Measurements from ENCODE around the gene ORM2. TPM values are rescaled to one million over a fixed set of nuclear protein-coding genes. Genes with fewer than 3 reads are reported as not detected.
A peak's percentile ranks its signal among the peaks of the same experiment; 100 is the strongest.

ORM2 gene
- total and polyA plus RNA-seq, 2 of the 8 experiments (the other 6 are each of a cell fraction or from before 2014, with no cell fraction given), result 1.3 TPM; not detected in 1

GRCh38 chr9:114370251-114370967 is 40.7 kb downstream of the ORM2 start:
- H3K18ac ChIP-seq (ENCODE audit: extremely low read depth, low read length), result peak overlapping the region; percentile 97
- peak overlapping the region; percentile 75; the same call in 1 of the 2 replicates for H3K27ac ChIP-seq (ENCODE audit: low read depth, low read length)
- no peaks in the 10 kb centered on the region for H3K9me3 ChIP-seq (ENCODE audit: insufficient read depth in 2 of 2, low read depth in 1 of 2, low read length in 1 of 2)
- H2BK5ac ChIP-seq (ENCODE audit: low read depth, low read length), result peak overlapping the region; percentile 99; the same call in 1 of the 2 replicates
- no peak overlapping the region for H2AFZ ChIP-seq (ENCODE audit: low read length)
- H3K23me2 ChIP-seq (ENCODE audit: low read depth, low read length), result peaks cover 11% of the 10 kb centered on the region; the same call in 1 of the 2 replicates
- no peaks in the 10 kb centered on the region for H3K79me2 ChIP-seq (ENCODE audit: control insufficient read depth in 1 of 2, insufficient read depth in 2 of 2, low read length in 2 of 2)
- ChIA-PET POLR2A (ENCODE audit: partially characterized antibody) (interaction anchor here (0.9 to 5.9 kb wide), 5 partner anchors 9 to 27 kb away, joined by 3 to 67 read pairs (median 4); partner anchors contain the start of gene AKNA), CTCF (ENCODE audit: partially characterized antibody) (interaction anchor here (0.6 to 0.9 kb wide), 2 partner anchors 10 to 16 kb away, joined by 3 to 5 read pairs; no protein-coding TSS in a partner anchor)
- peak overlapping the region; percentile 97; the same call in 1 of the 2 replicates for H2BK12ac ChIP-seq (ENCODE audit: low read depth, low read length)
- H3K36me3 ChIP-seq (ENCODE audit: control insufficient read depth in 2 of 4, insufficient read depth in 4 of 4, low read length in 3 of 4), result peaks cover 0 to 26% (median 12%) of the 10 kb centered on the region in 4 experiments; a peak in 4 of 8 replicates
- TF ChIP-seq TEAD4 (IDR thresholded peaks at IDR 0.05; ENCODE audit: low read depth, low read length), result no peak
- TF ChIP-seq EZH2 (IDR thresholded peaks at IDR 0.05; ENCODE audit: low read depth, low read length, severe bottlenecking), result no peak
- TF ChIP-seq TBP (IDR thresholded peaks at IDR 0.05; ENCODE audit: low read depth, low read length), result 0 out of 2 replicates have a peak, but pooled peaks have one; percentile 22
- TF ChIP-seq KDM1A (IDR thresholded peaks at IDR 0.05; ENCODE audit: borderline replicate concordance, low read length), result peak; percentile 64; the same call in 1 of the 2 replicates
- TF ChIP-seq SIN3A (conservative IDR thresholded peaks at IDR 0.05 in 1 of 2, IDR thresholded peaks at IDR 0.05 in 1 of 2; ENCODE audit: low read depth in 1 of 2, low read length in 2 of 2), result 0 out of 4 replicates have a peak, but pooled peaks of 1 of the 2 experiments have one; percentile 23
- TF ChIP-seq SP1 (IDR thresholded peaks at IDR 0.05; ENCODE audit: low read depth, low read length), result 0 out of 2 replicates have a peak, but pooled peaks have one; percentile 21
- no peak for TF ChIP-seq JUND (IDR thresholded peaks at IDR 0.05; ENCODE audit: low read length)
- TF ChIP-seq HDAC2 (IDR thresholded peaks at IDR 0.05; ENCODE audit: borderline replicate concordance in 1 of 2, low read depth in 2 of 2, low read length in 2 of 2), result 0 out of 4 replicates have a peak, but pooled peaks of 1 of the 2 experiments have one; percentile 26
- H3K4me2 ChIP-seq (ENCODE audit: insufficient read depth in 1 of 2, low read depth in 2 of 2, low read length in 2 of 2), result peak overlapping the region; percentile 47 to 58
- WGBS, 2 experiments (ENCODE audit: extremely low coverage in 1 of 2, insufficient coverage in 1 of 2, insufficient read length in 1 of 2, insufficient replicate concordance in 2 of 2, low coverage in 1 of 2, low lambda C conversion rate in 2 of 2, missing lambda C conversion rate in 1 of 2), result 24% methylated on average over 6 of the region's 6 CpGs; no CpG with 5 or more reads in 1 of the 2 experiments
- peak overlapping the region; percentile 99 for H2BK120ac ChIP-seq (replicated peaks; ENCODE audit: low read depth, low read length)
- H3K23ac ChIP-seq (ENCODE audit: insufficient read length), result no peak overlapping the region
- H3K4me1 ChIP-seq (replicated peaks in 1 of 4; ENCODE audit: control insufficient read depth in 3 of 4, insufficient read depth in 4 of 4, low read length in 3 of 4), result peaks cover 7 to 30% (median 22%) of the 10 kb centered on the region in 4 experiments
- H4K8ac ChIP-seq (ENCODE audit: extremely low read depth, insufficient read depth, low read length), result no peak overlapping the region; the same call in 1 of the 2 replicates
- H3K79me1 ChIP-seq (ENCODE audit: low read depth, low read length), result no peaks in the 10 kb centered on the region
- no peak overlapping the region for H2BK15ac ChIP-seq (ENCODE audit: low read length)
- no peak overlapping the region; a peak in 1 of 7 replicates for H3K9ac ChIP-seq (replicated peaks in 1 of 4; ENCODE audit: extremely low read depth in 1 of 4, low read depth in 3 of 4, low read length in 3 of 4)
- H3K4ac ChIP-seq (replicated peaks; ENCODE audit: insufficient read length, low read depth, low read length), result peak overlapping the region; percentile 87
- peak overlapping the region; percentile 72 for H4K5ac ChIP-seq (ENCODE audit: insufficient read length, low read depth, low read length)
- DNase-seq (ENCODE audit: low read depth in 1 of 2, low spot score in 2 of 2), result peak in 1 of 2 experiments; percentile 64
- H4K91ac ChIP-seq (replicated peaks; ENCODE audit: insufficient read length, low read length), result peak overlapping the region; percentile 99
- peaks cover 0 to 2% of the 10 kb centered on the region in 2 experiments for H4K20me1 ChIP-seq (replicated peaks in 1 of 2; ENCODE audit: control insufficient read depth in 1 of 2, insufficient read depth in 2 of 2, low read length in 2 of 2)
- H3K27me3 ChIP-seq (replicated peaks in 1 of 4; ENCODE audit: control insufficient read depth in 3 of 4, extremely low read depth in 1 of 4, insufficient read depth in 3 of 4, low read length in 3 of 4), result no peaks in the 10 kb centered on the region
- H3K56ac ChIP-seq (replicated peaks; ENCODE audit: insufficient read length, low read depth, low read length), result peak overlapping the region; percentile 89
- peak overlapping the region; percentile 97; the same call in 1 of the 2 replicates for H2BK20ac ChIP-seq (ENCODE audit: low read length)
- peak overlapping the region in 1 of 4 experiments; percentile 45; a peak in 2 of 8 replicates for H3K4me3 ChIP-seq (ENCODE audit: extremely low read depth in 1 of 4, insufficient read depth in 2 of 4, low read depth in 3 of 4, low read length in 4 of 4)
- H2AK5ac ChIP-seq (ENCODE audit: low read depth, low read length), result peak overlapping the region; percentile 96; the same call in 1 of the 2 replicates
- peak; percentile 7 for FAIRE-seq
- H3K14ac ChIP-seq (ENCODE audit: insufficient read length), result no peak overlapping the region
